SJSA1 (cell line): ENCODE measurements around the gene CBFA2T3. TPM values are rescaled to one million over a fixed set of nuclear protein-coding genes. Genes with fewer than 3 reads are reported as not detected.

Experiments
- DNase-seq, 2 experiments: peaks; one replicate each; pipeline ENCODE4 v3.0.0-alpha.2; 2015 to 2020; ENCODE audit warnings: low spot score in 2 of 2, low read depth in 1 of 2
- H3K27ac ChIP-seq: fragments of 250-450 bp; sonication (Bioruptor Pico); 2 replicates; pipeline ENCODE4 v1.5.1; 2020; ENCODE audit warnings: mild to moderate bottlenecking, moderate library complexity
- H3K27me3 ChIP-seq: fragments of 250-450 bp; sonication (Bioruptor Pico); replicated peaks from 2 replicates; pipeline ENCODE4 v1.5.1; 2020; ENCODE audit warnings: mild to moderate bottlenecking, moderate library complexity
- H3K36me3 ChIP-seq: fragments of 250-450 bp; sonication (Bioruptor Pico); 2 replicates; pipeline ENCODE4 v1.5.1; 2020; ENCODE audit warnings: mild to moderate bottlenecking
- H3K4me1 ChIP-seq: fragments of 250-450 bp; sonication (Bioruptor Pico); replicated peaks from 2 replicates; pipeline ENCODE4 v1.6.1; 2021; ENCODE audit warnings: mild to moderate bottlenecking
- H3K4me3 ChIP-seq: fragments of 250-450 bp; sonication (Bioruptor Pico); 2 replicates; pipeline ENCODE4 v1.5.1; 2020; ENCODE audit warnings: mild to moderate bottlenecking
- H3K9me3 ChIP-seq: fragments of 250-450 bp; sonication (Bioruptor Pico); replicated peaks from 2 replicates; pipeline ENCODE4 v1.5.1; 2020; ENCODE audit warnings: mild to moderate bottlenecking
- total RNA-seq: library from RNA; depleted of rRNA; stranded (reverse); fragments of >200 nt; shearing (Covaris generic); gene quantifications from 2 replicates; pipeline ENCODE4 v1.2.3, GENCODE V29; 2014

The CBFA2T3 gene
- total RNA-seq, 1 experiment from 2014 or later = not detected

GRCh38 chr16:88995746-88996535, 18.9 kb upstream of the CBFA2T3 start:
- no peak for DNase-seq
- peaks cover 12% of the 10 kb centered on the region for H3K9me3 ChIP-seq
- H3K4me1 ChIP-seq = 0 out of 2 replicates have a peak, but pooled peaks cover 3% of the 10 kb centered on the region
- H3K36me3 ChIP-seq = no peaks in the 10 kb centered on the region
- H3K27ac ChIP-seq = no peak overlapping the region
- H3K4me3 ChIP-seq = no peak overlapping the region
- H3K27me3 ChIP-seq = peaks cover 27% of the 10 kb centered on the region

- H3K4me3 ChIP-seq = no peak overlapping the region
- H3K4me1 ChIP-seq = 0 out of 2 replicates have a peak, but pooled peaks cover 3% of the 10 kb centered on the region
- H3K9me3 ChIP-seq = peaks cover 8% of the 10 kb centered on the region
- DNase-seq = no peak
- no peaks in the 10 kb centered on the region for H3K36me3 ChIP-seq
- H3K27ac ChIP-seq = no peak overlapping the region
- peaks cover 34% of the 10 kb centered on the region for H3K27me3 ChIP-seq
These were observed 18.2 kb upstream of the CBFA2T3 start for GRCh38 chr16:88995194-88995593.

GRCh38 chr16:88994695-88995094, 17.7 kb upstream of the CBFA2T3 start:
- no peak overlapping the region for H3K27ac ChIP-seq
- peaks cover 8% of the 10 kb centered on the region; the same call in 1 of the 2 replicates for H3K9me3 ChIP-seq
- H3K4me3 ChIP-seq = no peak overlapping the region
- no peaks in the 10 kb centered on the region for H3K36me3 ChIP-seq
- H3K4me1 ChIP-seq = 0 out of 2 replicates have a peak, but pooled peaks cover 3% of the 10 kb centered on the region
- peaks cover 38% of the 10 kb centered on the region for H3K27me3 ChIP-seq
- no peak for DNase-seq

GRCh38 chr16:88993946-88994600, 17.1 kb upstream of the CBFA2T3 start:
- H3K27ac ChIP-seq = no peak overlapping the region
- peaks cover 43% of the 10 kb centered on the region for H3K27me3 ChIP-seq
- peaks cover 6% of the 10 kb centered on the region; the same call in 1 of the 2 replicates for H3K9me3 ChIP-seq
- no peaks in the 10 kb centered on the region for H3K36me3 ChIP-seq
- H3K4me3 ChIP-seq = no peak overlapping the region
- DNase-seq = no peak
- H3K4me1 ChIP-seq = 0 out of 2 replicates have a peak, but pooled peaks cover 3% of the 10 kb centered on the region

- no peak overlapping the region for H3K27ac ChIP-seq
- 0 out of 2 replicates have a peak, but pooled peaks cover 3% of the 10 kb centered on the region for H3K4me1 ChIP-seq
- H3K36me3 ChIP-seq = no peaks in the 10 kb centered on the region
- peaks cover 47% of the 10 kb centered on the region for H3K27me3 ChIP-seq
- H3K4me3 ChIP-seq = no peak overlapping the region
- peaks cover 3% of the 10 kb centered on the region; the same call in 1 of the 2 replicates for H3K9me3 ChIP-seq
- no peak for DNase-seq
These were observed 16.3 kb upstream of the CBFA2T3 start for GRCh38 chr16:88993166-88993761.

GRCh38 chr16:88992351-88993165, 15.6 kb upstream of the CBFA2T3 start:
- peaks cover 52% of the 10 kb centered on the region for H3K27me3 ChIP-seq
- H3K36me3 ChIP-seq = no peaks in the 10 kb centered on the region
- 0 out of 2 replicates have a peak, but pooled peaks cover 3% of the 10 kb centered on the region for H3K4me1 ChIP-seq
- no peak for DNase-seq
- no peak overlapping the region for H3K27ac ChIP-seq
- H3K9me3 ChIP-seq = no peaks in the 10 kb centered on the region
- H3K4me3 ChIP-seq = no peak overlapping the region

- DNase-seq = no peak
- 0 out of 2 replicates have a peak, but pooled peaks cover 3% of the 10 kb centered on the region for H3K4me1 ChIP-seq
These were observed 14.9 kb upstream of the CBFA2T3 start for GRCh38 chr16:88991813-88992350.

GRCh38 chr16:88989852-88990547, 13.0 kb upstream of the CBFA2T3 start:
- no peak for DNase-seq
- Histone ChIP-seq H3K27me3 (peaks cover 69% of the 10 kb centered on the region), H3K27ac (no peak overlapping the region), H3K9me3 (no peaks in the 10 kb centered on the region), H3K4me3 (no peak overlapping the region), H3K4me1 (0 out of 2 replicates have a peak, but pooled peaks cover 3% of the 10 kb centered on the region), H3K36me3 (no peaks in the 10 kb centered on the region)

More at GRCh38 chr16:88991813-88992350, 14.9 kb upstream of the CBFA2T3 start:
- Histone ChIP-seq H3K27ac (no peak overlapping the region), H3K36me3 (no peaks in the 10 kb centered on the region), H3K4me3 (no peak overlapping the region), H3K27me3 (peaks cover 59% of the 10 kb centered on the region), H3K9me3 (no peaks in the 10 kb centered on the region)

- Histone ChIP-seq H3K36me3 (no peaks in the 10 kb centered on the region), H3K27ac (no peak overlapping the region), H3K27me3 (peaks cover 62% of the 10 kb centered on the region), H3K9me3 (no peaks in the 10 kb centered on the region), H3K4me1 (0 out of 2 replicates have a peak, but pooled peaks cover 3% of the 10 kb centered on the region), H3K4me3 (no peak overlapping the region)
- no peak for DNase-seq
These were observed 12.2 kb upstream of the CBFA2T3 start for GRCh38 chr16:88988980-88989811.

GRCh38 chr16:88985521-88985920, 8.5 kb upstream of the CBFA2T3 start:
- Histone ChIP-seq H3K4me3 (no peak overlapping the region), H3K27me3 (peaks cover 70% of the 10 kb centered on the region)
- DNase-seq = no peak

GRCh38 chr16:88983771-88984687, 7.0 kb upstream of the CBFA2T3 start:
- Histone ChIP-seq H3K4me3 (no peak overlapping the region), H3K27me3 (peaks cover 59% of the 10 kb centered on the region), H3K36me3 (no peaks in the 10 kb centered on the region), H3K4me1 (no peaks in the 10 kb centered on the region), H3K9me3 (no peaks in the 10 kb centered on the region), H3K27ac (no peak overlapping the region)
- DNase-seq = no peak

More at GRCh38 chr16:88985521-88985920, 8.5 kb upstream of the CBFA2T3 start:
- Histone ChIP-seq H3K4me1 (no peaks in the 10 kb centered on the region), H3K9me3 (no peaks in the 10 kb centered on the region), H3K36me3 (no peaks in the 10 kb centered on the region), H3K27ac (no peak overlapping the region)
